ENCODE measurements around the gene MGP.

The MGP gene

GRCh38 chr12:14915736-14916135, 30.1 kb upstream of the MGP start:
- TF ChIP-seq, protein P1, sequence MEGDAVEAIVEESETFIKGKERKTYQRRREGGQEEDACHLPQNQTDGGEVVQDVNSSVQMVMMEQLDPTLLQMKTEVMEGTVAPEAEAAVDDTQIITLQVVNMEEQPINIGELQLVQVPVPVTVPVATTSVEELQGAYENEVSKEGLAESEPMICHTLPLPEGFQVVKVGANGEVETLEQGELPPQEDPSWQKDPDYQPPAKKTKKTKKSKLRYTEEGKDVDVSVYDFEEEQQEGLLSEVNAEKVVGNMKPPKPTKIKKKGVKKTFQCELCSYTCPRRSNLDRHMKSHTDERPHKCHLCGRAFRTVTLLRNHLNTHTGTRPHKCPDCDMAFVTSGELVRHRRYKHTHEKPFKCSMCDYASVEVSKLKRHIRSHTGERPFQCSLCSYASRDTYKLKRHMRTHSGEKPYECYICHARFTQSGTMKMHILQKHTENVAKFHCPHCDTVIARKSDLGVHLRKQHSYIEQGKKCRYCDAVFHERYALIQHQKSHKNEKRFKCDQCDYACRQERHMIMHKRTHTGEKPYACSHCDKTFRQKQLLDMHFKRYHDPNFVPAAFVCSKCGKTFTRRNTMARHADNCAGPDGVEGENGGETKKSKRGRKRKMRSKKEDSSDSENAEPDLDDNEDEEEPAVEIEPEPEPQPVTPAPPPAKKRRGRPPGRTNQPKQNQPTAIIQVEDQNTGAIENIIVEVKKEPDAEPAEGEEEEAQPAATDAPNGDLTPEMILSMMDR (IDR thresholded peaks at IDR 0.05; ENCODE audit: control insufficient read depth, insufficient read depth, low read depth, low read length, missing control alignments) = no peak
- no peak for DNase-seq (ENCODE audit: low read depth)
- no peak overlapping the region for H3K4me3 ChIP-seq (ENCODE audit: control insufficient read depth, low read depth, low read length)

- DNase-seq (ENCODE audit: low read depth) = no peak
- TF ChIP-seq, protein P1 (IDR thresholded peaks at IDR 0.05; ENCODE audit: control insufficient read depth, insufficient read depth, low read depth, low read length, missing control alignments) = no peak
- no peak overlapping the region for H3K4me3 ChIP-seq (ENCODE audit: control insufficient read depth, low read depth, low read length)
These were observed 27.7 kb upstream of the MGP start for GRCh38 chr12:14913381-14913781.

DNA sequence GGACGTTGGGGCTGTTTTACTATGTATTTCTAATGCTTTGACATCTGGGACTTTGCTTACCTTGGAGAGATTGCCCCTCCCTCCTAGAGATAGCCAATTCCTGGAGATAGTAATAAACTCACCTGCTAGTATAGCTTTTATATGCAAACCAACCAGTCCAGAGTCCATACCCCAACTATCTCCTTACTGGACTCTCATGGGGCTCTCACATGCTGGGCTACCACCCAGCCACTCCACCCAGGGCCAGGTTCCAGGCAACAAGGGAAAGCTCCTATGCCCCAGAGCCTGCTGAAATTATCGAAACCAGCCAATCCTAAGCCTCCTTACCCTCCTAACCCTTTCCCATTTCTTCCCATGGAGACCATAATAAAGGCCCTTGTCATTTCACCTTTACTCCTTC, 25.5 kb upstream of the MGP start:
- DNase-seq (ENCODE audit: low read depth) = no peak
- H3K4me3 ChIP-seq (ENCODE audit: control insufficient read depth, low read depth, low read length) = no peak overlapping the region
- TF ChIP-seq, protein P1 (IDR thresholded peaks at IDR 0.05; ENCODE audit: control insufficient read depth, insufficient read depth, low read depth, low read length, missing control alignments) = no peak

DNA sequence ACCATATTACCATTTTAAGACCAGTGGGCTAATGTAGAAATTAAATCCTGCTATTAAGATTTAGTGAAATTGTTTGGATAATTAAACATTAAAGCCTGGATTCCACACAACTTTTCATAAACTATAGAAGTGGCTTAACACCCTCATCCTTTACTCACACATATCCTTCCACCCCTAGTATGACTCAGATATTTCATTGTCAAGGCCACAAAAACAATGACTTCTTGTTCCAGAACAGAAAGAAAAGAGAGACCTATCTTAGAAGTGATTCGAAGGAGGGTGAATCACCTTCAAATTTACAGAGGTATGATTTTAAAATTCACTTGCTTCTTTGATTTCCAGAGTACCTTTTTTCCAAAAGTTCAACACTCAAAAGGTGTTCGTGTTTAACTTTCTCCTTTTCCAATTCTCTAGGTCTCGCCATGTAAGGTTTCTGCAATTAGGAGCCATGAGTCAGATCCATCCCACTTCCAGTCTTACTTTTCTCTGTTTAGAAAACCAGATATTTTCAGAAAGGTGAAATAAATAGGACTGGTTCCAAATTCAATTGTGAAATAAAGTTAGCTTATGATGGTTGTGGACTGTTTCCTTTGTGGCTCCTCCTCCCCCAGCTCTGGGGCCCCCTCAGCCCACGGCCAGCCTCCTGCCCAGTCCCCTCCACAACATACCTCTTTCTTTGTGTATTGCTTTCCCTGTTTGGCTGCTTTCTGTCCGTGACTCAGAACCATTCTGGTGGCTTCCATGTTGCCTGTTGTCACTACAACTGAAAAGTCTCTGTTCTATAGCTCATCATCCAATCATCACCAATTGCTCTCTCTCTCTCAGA, 24.6 kb upstream of the MGP start:
- DNase-seq (ENCODE audit: low read depth) = no peak
- TF ChIP-seq, protein P1 (IDR thresholded peaks at IDR 0.05; ENCODE audit: control insufficient read depth, insufficient read depth, low read depth, low read length, missing control alignments) = no peak
- H3K4me3 ChIP-seq (ENCODE audit: control insufficient read depth, low read depth, low read length) = no peak overlapping the region

GRCh38 chr12:14907953-14908352, 22.3 kb upstream of the MGP start:
- DNase-seq (ENCODE audit: low read depth) = no peak
- TF ChIP-seq, protein P1 (IDR thresholded peaks at IDR 0.05; ENCODE audit: control insufficient read depth, insufficient read depth, low read depth, low read length, missing control alignments) = no peak
- H3K4me3 ChIP-seq (ENCODE audit: control insufficient read depth, low read depth, low read length) = no peak overlapping the region

- TF ChIP-seq, protein P1 (IDR thresholded peaks at IDR 0.05; ENCODE audit: control insufficient read depth, insufficient read depth, low read depth, low read length, missing control alignments) = no peak
- H3K4me3 ChIP-seq (ENCODE audit: control insufficient read depth, low read depth, low read length) = no peak overlapping the region
- DNase-seq (ENCODE audit: low read depth) = no peak
These were observed 20.5 kb upstream of the MGP start for GRCh38 chr12:14906114-14906513.

All from AG09309 (cell line).